Endothelial cell of umbilical vein (primary cell): ENCODE measurements around the gene CNTN2. TPM values are rescaled to one million over a fixed set of nuclear protein-coding genes. Genes with fewer than 3 reads are reported as not detected.

ENCODE experiments used
- BruUV-seq: library from RNA; stranded (reverse); fragments of 400-500 nt; replicated peaks from 2 replicates; lab custom pipeline; 2021; lab: Mats Ljungman, UMichigan
- CTCF ChIA-PET: fragments of 300-600, 350-600 bp; sonication (Branson Sonifier 250); formaldehyde crosslinking; loops from one replicate; lab custom pipeline; 2021; ENCODE audit warnings: antibody characterized with exemption, inconsistent platforms; lab: Charles Lee
- POLR2A ChIA-PET: fragments of 300-600, 350-600 bp; sonication (Branson Sonifier 250); formaldehyde crosslinking; loops from one replicate; lab custom pipeline; 2021; ENCODE audit warnings: antibody characterized with exemption, inconsistent platforms; lab: Charles Lee
- DNase-seq: peaks from one replicate; pipeline ENCODE4 v3.0.0-alpha.2; 2011; ENCODE audit warnings: low read depth, low spot score
- FAIRE-seq: peaks from 2 replicates; lab custom pipeline; 2011; peaks lifted over from hg19 to GRCh38; lab: Jason Lieb, UNC
- H2AFZ ChIP-seq: 2 replicates; pipeline ENCODE4 v1.6.0; 2012; ENCODE audit warnings: low read depth, low read length, control low read depth, inconsistent platforms
- H3K27ac ChIP-seq: 2 replicates; pipeline ENCODE4 v1.5.1; 2011; ENCODE audit warnings: low read depth, mild to moderate bottlenecking, control low read depth, low read length, moderate library complexity; ENCODE audit not compliant: insufficient read depth
- H3K27me3 ChIP-seq, 2 experiments: 2 replicates each; pipeline versions ENCODE4 v1.6.0 to v1.6.1; 2011; ENCODE audit warnings: low read length in 2 of 2, mixed read lengths in 1 of 2; ENCODE audit not compliant: control insufficient read depth in 2 of 2, insufficient read depth in 2 of 2
- H3K36me3 ChIP-seq, 2 experiments: 2 replicates in 1 of 2; 3 replicates in 1 of 2; pipeline ENCODE4 v1.5.1; 2011; ENCODE audit warnings: low read length in 2 of 2, mild to moderate bottlenecking in 1 of 2, moderate library complexity in 1 of 2; ENCODE audit not compliant: control insufficient read depth in 2 of 2, insufficient read depth in 2 of 2; ENCODE audit errors: extremely low read depth in 1 of 2
- H3K4me1 ChIP-seq: 3 replicates; pipeline ENCODE4 v1.5.1; 2011; ENCODE audit warnings: mild to moderate bottlenecking, low read length; ENCODE audit not compliant: control insufficient read depth, insufficient read depth; ENCODE audit errors: extremely low read depth
- H3K4me2 ChIP-seq: 2 replicates; pipeline ENCODE4 v1.6.1; 2011; ENCODE audit warnings: low read length, control low read depth, mixed read lengths; ENCODE audit not compliant: insufficient read depth
- H3K4me3 ChIP-seq, 3 experiments: fragments of 200-600 bp in 1 of 3; sonication (generic), shearing (Covaris generic) in 1 of 3; replicated peaks in 1 of 3; 2 replicates each; pipeline ENCODE4 v1.5.1; 2011 to 2016; ENCODE audit warnings: control low read depth in 3 of 3, low read length in 3 of 3, mild to moderate bottlenecking in 2 of 3, inconsistent platforms in 1 of 3, low read depth in 1 of 3, moderate library complexity in 1 of 3; ENCODE audit not compliant: insufficient read depth in 1 of 3
- H3K79me2 ChIP-seq: 2 replicates; pipeline ENCODE4 v1.6.0; 2012; ENCODE audit warnings: low read length, inconsistent platforms; ENCODE audit not compliant: control insufficient read depth, insufficient read depth
- H3K9ac ChIP-seq: replicated peaks from 2 replicates; pipeline ENCODE3; 2011; ENCODE audit warnings: low read length, control low read depth; ENCODE audit not compliant: insufficient read depth; ENCODE audit errors: extremely low read depth
- H3K9me1 ChIP-seq: replicated peaks from 3 replicates; pipeline ENCODE4 v1.6.0; 2011; ENCODE audit warnings: mild to moderate bottlenecking, low read length; ENCODE audit not compliant: control insufficient read depth, insufficient read depth; ENCODE audit errors: extremely low read depth
- H3K9me3 ChIP-seq: replicated peaks from 2 replicates; pipeline ENCODE4 v1.5.1; 2012; ENCODE audit warnings: low read length, inconsistent platforms; ENCODE audit not compliant: control insufficient read depth, insufficient read depth
- H4K20me1 ChIP-seq: replicated peaks from 2 replicates; pipeline ENCODE3; 2011; ENCODE audit warnings: mild to moderate bottlenecking, low read length; ENCODE audit not compliant: control insufficient read depth, insufficient read depth; ENCODE audit errors: extremely low read depth
- CTCF ChIP-seq, 2 donors: IDR thresholded peaks; 1 replicate in 1 of 2; 2 replicates in 1 of 2; pipeline ENCODE4 v1.5.1; 2011; ENCODE audit warnings: low read length in 2 of 2, mild to moderate bottlenecking in 2 of 2, moderate library complexity in 2 of 2, control low read depth in 1 of 2, inconsistent platforms in 1 of 2, low read depth in 1 of 2; ENCODE audit not compliant: insufficient read depth in 1 of 2; ENCODE audit errors: extremely low read depth in 1 of 2
- EZH2 ChIP-seq: IDR thresholded peaks from 2 replicates; pipeline ENCODE4 v1.6.1; 2012; ENCODE audit warnings: borderline replicate concordance, low read depth, mild to moderate bottlenecking, moderate library complexity, low read length, inconsistent platforms; ENCODE audit not compliant: severe bottlenecking
- FOS ChIP-seq: IDR thresholded peaks from 2 replicates; pipeline ENCODE4 v1.6.1; 2011; ENCODE audit warnings: mild to moderate bottlenecking, low read length, moderate library complexity, borderline replicate concordance; ENCODE audit not compliant: insufficient read depth
- GATA2 ChIP-seq: IDR thresholded peaks from 2 replicates; pipeline ENCODE4 v1.7.0; 2011; ENCODE audit warnings: low read depth, mild to moderate bottlenecking, moderate library complexity, mixed read lengths, low read length; ENCODE audit not compliant: insufficient read length, insufficient read depth
- JUN ChIP-seq: IDR thresholded peaks from 2 replicates; pipeline ENCODE4 v1.6.1; 2011; ENCODE audit warnings: borderline replicate concordance, low read depth; ENCODE audit not compliant: insufficient read length, insufficient read depth
- MAX ChIP-seq: IDR thresholded peaks from 2 replicates; pipeline ENCODE4 v1.6.1; 2011; ENCODE audit not compliant: insufficient read depth, insufficient read length
- MYC ChIP-seq: IDR thresholded peaks from one replicate; pipeline ENCODE4 v1.6.1; 2011; ENCODE audit warnings: mild to moderate bottlenecking, low read depth, low read length
- POLR2A ChIP-seq: IDR thresholded peaks from 2 replicates; pipeline ENCODE4 v1.6.1; 2012; ENCODE audit warnings: low read depth, mild to moderate bottlenecking, control low read depth, low read length
- POLR2AphosphoS5 ChIP-seq: IDR thresholded peaks from 2 replicates; pipeline ENCODE4 v1.6.1; 2012; ENCODE audit warnings: low read depth, mild to moderate bottlenecking, control low read depth, low read length, moderate library complexity; ENCODE audit not compliant: insufficient read depth
- dilution Hi-C: fragments of 300-500 bp; cut with MboI; formaldehyde crosslinking; loops from one replicate; pipeline ENCODE4 v1.15.0; 2019; ENCODE audit warnings: low sequenced_read_pairs; ENCODE audit not compliant: extremely low pct_ligation_motif_present
- intact Hi-C: fragments of 100-400 bp; cut with micrococcal nuclease; formaldehyde crosslinking; loops from one replicate; pipeline ENCODE4 v1.10.0; 2022
- polyA plus RNA-seq, 4 experiments: library from polyadenylated mRNA; depleted of rRNA in 3 of 4; stranded (reverse) in 3 of 4; unstranded in 1 of 4; fragments of >200 nt; gene quantifications; 2 replicates each; pipeline versions ENCODE4 v1.2.1 to v1.2.3, GENCODE V29; 2011 to 2012; ENCODE audit warnings: missing spikeins in 1 of 4
- total RNA-seq: library from RNA; stranded (reverse); gene quantifications from 2 replicates; pipeline ENCODE4 v1.2.3, GENCODE V29; 2021

The CNTN2 gene
- total and polyA plus RNA-seq, 2 donors (not counting 3 experiments of a cell fraction or from before 2014, with no cell fraction given) = not detected

GRCh38 chr1:205077934-205078311 is 34.9 kb downstream of the CNTN2 start:
- intact Hi-C loops = no loop called here
- no peaks in the 10 kb centered on the region for H3K4me1 ChIP-seq
- no peaks in the 10 kb centered on the region for H3K9me3 ChIP-seq
- no TSS peak for BruUV-seq
- no peaks in the 10 kb centered on the region for H3K27me3 ChIP-seq
- no peaks in the 10 kb centered on the region for H3K36me3 ChIP-seq
- H2AFZ ChIP-seq = no peak overlapping the region
- ChIA-PET CTCF (interaction anchor here (5.3 kb wide), 1 partner anchor 16 kb away, joined by 63 read pairs; no protein-coding TSS in a partner anchor), POLR2A (no interaction called here)
- H3K9ac ChIP-seq = no peak overlapping the region
- H3K79me2 ChIP-seq = no peaks in the 10 kb centered on the region
- H3K9me1 ChIP-seq = no peaks in the 10 kb centered on the region
- no peak overlapping the region for H3K4me2 ChIP-seq
- FAIRE-seq = no peak
- H3K27ac ChIP-seq = no peak overlapping the region
- TF ChIP-seq CTCF (IDR thresholded peaks at IDR 0.05; ENCODE audit: extremely low read depth in 1 of 2, insufficient read depth in 1 of 2, low read depth in 1 of 2, low read length in 2 of 2) = no peak
- TF ChIP-seq MAX = no peak
- H4K20me1 ChIP-seq = no peaks in the 10 kb centered on the region
- H3K4me3 ChIP-seq = no peak overlapping the region
- dilution Hi-C loops = no loop called here
- DNase-seq = no peak

GRCh38 chr1:205082431-205082830 is 39.4 kb downstream of the CNTN2 start:
- no peak overlapping the region for H3K9ac ChIP-seq
- H3K4me1 ChIP-seq = no peaks in the 10 kb centered on the region
- intact Hi-C loops = no loop called here
- H3K4me3 ChIP-seq = no peak overlapping the region
- H3K9me3 ChIP-seq = no peaks in the 10 kb centered on the region
- H3K27ac ChIP-seq = no peak overlapping the region
- CTCF ChIA-PET = interaction anchor here (0.7 to 3.1 kb wide), 2 partner anchors 21 to 23 kb away, joined by 3 to 21 read pairs; no protein-coding TSS in a partner anchor
- dilution Hi-C loops = no loop called here
- H3K27me3 ChIP-seq = no peaks in the 10 kb centered on the region
- H3K4me2 ChIP-seq = no peak overlapping the region
- BruUV-seq = no TSS peak
- TF ChIP-seq MYC = no peak
- no peak for TF ChIP-seq MAX
- TF ChIP-seq POLR2AphosphoS5 = no peak
- TF ChIP-seq FOS = no peak
- TF ChIP-seq POLR2A = no peak
- TF ChIP-seq CTCF (IDR thresholded peaks at IDR 0.05; ENCODE audit: extremely low read depth in 1 of 2, insufficient read depth in 1 of 2, low read depth in 1 of 2, low read length in 2 of 2) = no peak
- TF ChIP-seq EZH2 = no peak
- no peak for TF ChIP-seq GATA2
- TF ChIP-seq JUN = no peak
- DNase-seq (no peak), FAIRE-seq (no peak)
- no peaks in the 10 kb centered on the region for H4K20me1 ChIP-seq
- POLR2A ChIA-PET = no interaction called here
- no peaks in the 10 kb centered on the region for H3K79me2 ChIP-seq
- no peak overlapping the region for H2AFZ ChIP-seq
- H3K9me1 ChIP-seq = no peaks in the 10 kb centered on the region
- peaks cover 0 to 2% of the 10 kb centered on the region in 2 experiments for H3K36me3 ChIP-seq
